B cell (primary cell): ENCODE measurements around the gene SCGB1D1. TPM values are rescaled to one million over a fixed set of nuclear protein-coding genes. Genes with fewer than 3 reads are reported as not detected.

Experiments used
- ATAC-seq: fragments of 200-7000 bp; cut with Tn5 transposase; one replicate; pipeline ENCODE4 v1.10.0; 2021; ENCODE audit warnings: low read depth, mild to moderate bottlenecking, moderate number of reproducible peaks, moderate library complexity
- CTCF ChIA-PET: fragments of 350-600 bp; sonication (Branson Sonifier 250); formaldehyde crosslinking; loops from one replicate; lab custom pipeline; 2021; ENCODE audit warnings: antibody characterized with exemption, inconsistent platforms; lab: Charles Lee
- POLR2A ChIA-PET: fragments of 350-600 bp; sonication (Branson Sonifier 250); formaldehyde crosslinking; loops from one replicate; lab custom pipeline; 2021; ENCODE audit warnings: antibody characterized with exemption; lab: Charles Lee
- DNase-seq: peaks from one replicate; pipeline ENCODE4 v3.0.0; 2013
- H2AFZ ChIP-seq: 2 replicates; pipeline ENCODE4 v1.6.1; 2012; ENCODE audit warnings: mild to moderate bottlenecking, low read depth, low read length; ENCODE audit not compliant: insufficient read depth, poor library complexity, severe bottlenecking
- H3K27ac ChIP-seq, 2 donors: 1 replicate in 1 of 2; 2 replicates in 1 of 2; pipeline ENCODE4 v1.5.1; 2012 to 2013; ENCODE audit warnings: low read length in 2 of 2, mild to moderate bottlenecking in 2 of 2, moderate library complexity in 1 of 2
- H3K27me3 ChIP-seq, 4 experiments: fragments of 200-600 bp in 1 of 4; sonication (generic) in 1 of 4; replicated peaks in 1 of 4; 1 replicate in 2 of 4; 2 replicates in 2 of 4; pipeline versions ENCODE4 v1.6.1 to v1.7.0; 2013 to 2016; ENCODE audit warnings: low read length in 3 of 4, mild to moderate bottlenecking in 2 of 4, mixed read lengths in 1 of 4, moderate library complexity in 1 of 4; ENCODE audit not compliant: insufficient read depth in 4 of 4, control insufficient read depth in 3 of 4; ENCODE audit errors: control extremely low read depth in 1 of 4
- H3K36me3 ChIP-seq, 2 experiments: replicated peaks in 1 of 2; 1 replicate in 1 of 2; 2 replicates in 1 of 2; pipeline versions ENCODE4 v1.6.1 to v1.7.1; 2013; ENCODE audit warnings: low read length in 1 of 2; ENCODE audit not compliant: insufficient read depth in 2 of 2, control insufficient read depth in 1 of 2; ENCODE audit errors: control extremely low read depth in 1 of 2, extremely low read depth in 1 of 2
- H3K4me1 ChIP-seq, 2 donors: fragments of 200-600 bp in 1 of 2; sonication (generic) in 1 of 2; 1 replicate in 1 of 2; 2 replicates in 1 of 2; pipeline versions ENCODE4 v1.5.1 to v1.6.1; 2013 to 2017; ENCODE audit warnings: low read length in 2 of 2; ENCODE audit not compliant: control insufficient read depth in 2 of 2, insufficient read depth in 2 of 2
- H3K4me2 ChIP-seq: replicated peaks from 2 replicates; pipeline ENCODE3; 2012; ENCODE audit warnings: mild to moderate bottlenecking, low read depth, low read length; ENCODE audit not compliant: poor library complexity, severe bottlenecking
- H3K4me3 ChIP-seq, 5 experiments: fragments of 200-600 bp in 1 of 5; sonication (generic) in 1 of 5; 1 replicate in 3 of 5; 2 replicates in 2 of 5; pipeline versions ENCODE4 v1.5.1 to v1.7.0; 2011 to 2016; ENCODE audit warnings: low read length in 4 of 5, mild to moderate bottlenecking in 4 of 5, low read depth in 2 of 5, control low read depth in 1 of 5, moderate library complexity in 1 of 5; ENCODE audit not compliant: insufficient read depth in 1 of 5; ENCODE audit errors: control extremely low read depth in 1 of 5, extremely low read depth in 1 of 5
- H3K79me2 ChIP-seq: fragments of 200-600 bp; sonication (generic); one replicate; pipeline ENCODE4 v1.6.0; 2016; ENCODE audit warnings: low read length; ENCODE audit not compliant: control insufficient read depth, insufficient read depth
- H3K9ac ChIP-seq: fragments of 200-600 bp; sonication (generic); 2 replicates; pipeline ENCODE4 v1.6.1; 2017; ENCODE audit warnings: mild to moderate bottlenecking, low read length, moderate library complexity
- H3K9me3 ChIP-seq, 3 donors: one replicate each; pipeline versions ENCODE4 v1.6.1 to v1.7.1; 2013; ENCODE audit warnings: low read length in 2 of 3; ENCODE audit not compliant: control insufficient read depth in 2 of 3, insufficient read depth in 1 of 3; ENCODE audit errors: control extremely low read depth in 1 of 3
- H4K20me1 ChIP-seq: 2 replicates; pipeline ENCODE4 v1.6.0; 2012; ENCODE audit warnings: mild to moderate bottlenecking, low read length; ENCODE audit not compliant: insufficient read depth, control insufficient read depth, poor library complexity, severe bottlenecking
- H3K27ac Mint-ChIP-seq: one replicate; pipeline ENCODE4 v1.8.0; 2021; ENCODE audit warnings: mixed read lengths
- H3K27me3 Mint-ChIP-seq: one replicate; pipeline ENCODE4 v1.8.0; 2021; ENCODE audit warnings: mixed read lengths
- H3K4me1 Mint-ChIP-seq: one replicate; pipeline ENCODE4 v1.8.0; 2021; ENCODE audit warnings: mixed read lengths
- H3K4me3 Mint-ChIP-seq: one replicate; pipeline ENCODE4 v1.8.0; 2021; ENCODE audit warnings: mixed read lengths
- H3K9me3 Mint-ChIP-seq: one replicate; pipeline ENCODE4 v1.8.0; 2022; ENCODE audit warnings: mixed read lengths; ENCODE audit not compliant: insufficient read depth
- CTCF ChIP-seq: fragments of 200-600 bp; IDR thresholded peaks from one replicate; pipeline ENCODE4 v1.8.0; 2022; ENCODE audit warnings: antibody characterized with exemption, mild to moderate bottlenecking
- EZH2 ChIP-seq: IDR thresholded peaks from 2 replicates; pipeline ENCODE4 v1.6.1; 2012; ENCODE audit warnings: borderline replicate concordance, low read depth, mild to moderate bottlenecking, moderate library complexity, low read length; ENCODE audit not compliant: insufficient read depth, poor library complexity, severe bottlenecking
- WGBS: methylation state at CpG from one replicate; pipeline ENCODE4 v1.1.5; 2013; ENCODE audit warnings: missing lambda C conversion rate; ENCODE audit not compliant: insufficient coverage; 5-methylcytosine and 5-hydroxymethylcytosine counted together
- intact Hi-C: fragments of 100-400 bp; cut with micrococcal nuclease; formaldehyde crosslinking; loops from one replicate; pipeline ENCODE4 v1.10.0; 2022
- polyA plus RNA-seq: library from polyadenylated mRNA; depleted of rRNA; stranded (reverse); fragments of >200 nt; gene quantifications from 2 replicates; pipeline ENCODE4 v1.2.3, GENCODE V29; 2012
- total RNA-seq, 2 donors: library from RNA; stranded (reverse); fragments of 120-200 nt in 1 of 2; gene quantifications; 1 replicate in 1 of 2; 2 replicates in 1 of 2; pipeline versions ENCODE4 v1.2.3 to v1.2.4, GENCODE V29; 2013 to 2022

Gene SCGB1D1
- total and polyA plus RNA-seq, 2 donors (not counting 1 experiment from before 2014, with no cell fraction given), result not detected

- H3K4me3 ChIP-seq, result no peak overlapping the region
- no peaks in the 10 kb centered on the region for H3K4me1 ChIP-seq
- H3K79me2 ChIP-seq, result no peaks in the 10 kb centered on the region
- ATAC-seq (no peak), DNase-seq (no peak)
- no peaks in the 10 kb centered on the region for H3K36me3 ChIP-seq
- H3K9me3 Mint-ChIP-seq, result no peaks in the 10 kb centered on the region
- no peaks in the 10 kb centered on the region for H3K4me1 Mint-ChIP-seq
- peaks cover 47% of the 10 kb centered on the region for H3K27me3 Mint-ChIP-seq
- no peak overlapping the region for H3K4me2 ChIP-seq
- H2AFZ ChIP-seq, result no peak overlapping the region
- peaks cover 0 to 15% (median 2%) of the 10 kb centered on the region in 4 experiments for H3K27me3 ChIP-seq
- ChIA-PET CTCF (no interaction called here), POLR2A (no interaction called here)
- no peaks in the 10 kb centered on the region for H3K9me3 ChIP-seq
- H3K27ac Mint-ChIP-seq, result no peak overlapping the region
- H3K4me3 Mint-ChIP-seq, result no peak overlapping the region
- intact Hi-C loops, result no loop called here
- no peaks in the 10 kb centered on the region for H4K20me1 ChIP-seq
- no peak for TF ChIP-seq CTCF
- no peak for TF ChIP-seq EZH2
- H3K9ac ChIP-seq, result no peak overlapping the region
- no peak overlapping the region for H3K27ac ChIP-seq
These were observed 43.7 kb downstream of the SCGB1D1 start for GRCh38 chr11:62233730-62234129.

- H3K4me1 ChIP-seq, result no peaks in the 10 kb centered on the region
- no peaks in the 10 kb centered on the region for H4K20me1 ChIP-seq
- ChIA-PET POLR2A (no interaction called here), CTCF (no interaction called here)
- ATAC-seq, result no peak
- Mint-ChIP-seq H3K4me3 (no peak overlapping the region), H3K27me3 (peaks cover 56% of the 10 kb centered on the region), H3K4me1 (no peaks in the 10 kb centered on the region), H3K27ac (no peak overlapping the region), H3K9me3 (no peaks in the 10 kb centered on the region)
- H2AFZ ChIP-seq, result no peak overlapping the region
- no CpG with 5 or more reads among the region's 2 CpGs for WGBS
- H3K4me3 ChIP-seq, result no peak overlapping the region
- no peak overlapping the region for H3K4me2 ChIP-seq
- intact Hi-C loops, result no loop called here
- no peaks in the 10 kb centered on the region for H3K79me2 ChIP-seq
- no peak for DNase-seq
- H3K9me3 ChIP-seq, result no peaks in the 10 kb centered on the region
- H3K27me3 ChIP-seq, result peaks cover 0 to 17% (median 2%) of the 10 kb centered on the region in 4 experiments
- no peak overlapping the region for H3K9ac ChIP-seq
- TF ChIP-seq EZH2 (no peak), CTCF (no peak)
- no peaks in the 10 kb centered on the region for H3K36me3 ChIP-seq
- no peak overlapping the region for H3K27ac ChIP-seq
These were observed 46.2 kb downstream of the SCGB1D1 start for GRCh38 chr11:62236187-62236586.
